ENCODE data around the gene IFIT3. TPM values are rescaled to one million over a fixed set of nuclear protein-coding genes. Genes with fewer than 3 reads are reported as not detected.

Gene IFIT3
- total RNA-seq = 21.1 and 21.6 TPM in 2 replicates

GRCh38 chr10:89327803-89328441 is at the start of gene IFIT3:
Gene IFIT3 (plus strand): TSS chr10:89327997. CDS start chr10:89328074, 77 bp downstream.

GRCh38 chr10:89301721-89302445 is 25.9 kb upstream of the IFIT3 start, which contains the start of gene IFIT2:
Gene IFIT2 (plus strand): TSS chr10:89302046. CDS start chr10:89302124, 78 bp downstream.

GRCh38 chr10:89377705-89378637 is 50.2 kb downstream of the IFIT3 start, which contains the start of gene IFIT1B:
Gene IFIT1B (plus strand): TSS chr10:89378056. CDS start chr10:89378136, 80 bp downstream.

Other genes with a start within 250 kb of the IFIT3 start
- gene CH25H, start 120.7 kb upstream of the IFIT3 start, total RNA-seq = 0.18 TPM in 1 of 2 replicates, not detected in the other
- gene LIPA, start 76.2 kb upstream of the IFIT3 start, total RNA-seq = 247 and 287 TPM in 2 replicates
- gene IFIT2, start 26.0 kb upstream of the IFIT3 start, total RNA-seq = 5.8 TPM in 2 replicates
- not detected in 2 replicates for gene IFIT1B, start 50.1 kb downstream of the IFIT3 start, total RNA-seq
- 23.1 and 36.3 TPM in 2 replicates for gene IFIT1, start 64.6 kb downstream of the IFIT3 start, total RNA-seq
- gene IFIT5, start 86.6 kb downstream of the IFIT3 start, total RNA-seq = 18.7 and 19.0 TPM in 2 replicates
- 0.29 and 0.35 TPM in 2 replicates for gene SLC16A12, start 207.6 kb downstream of the IFIT3 start, total RNA-seq